ENCODE data around the gene ABCB11.

DNA sequence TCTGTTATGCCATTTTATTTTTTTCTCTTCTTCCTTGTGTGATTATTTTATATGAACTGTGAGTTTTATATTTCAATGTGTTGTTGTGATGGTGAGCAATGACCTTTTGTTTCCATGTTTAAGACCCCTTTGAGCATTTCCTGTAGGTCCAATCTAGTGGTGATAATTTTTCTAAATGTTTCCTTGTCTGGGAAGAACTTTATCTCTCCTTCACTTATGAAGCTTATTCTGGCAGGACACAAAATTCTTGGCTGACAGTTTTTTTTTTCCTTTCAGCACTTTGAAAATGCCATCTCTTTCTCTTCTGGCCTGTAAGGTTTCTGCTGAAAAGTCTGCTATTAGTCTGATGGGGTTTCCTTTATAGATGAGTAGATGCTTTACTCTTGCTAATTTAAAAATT, 76.9 kb downstream of the ABCB11 start:
- TF ChIP-seq, protein P1, sequence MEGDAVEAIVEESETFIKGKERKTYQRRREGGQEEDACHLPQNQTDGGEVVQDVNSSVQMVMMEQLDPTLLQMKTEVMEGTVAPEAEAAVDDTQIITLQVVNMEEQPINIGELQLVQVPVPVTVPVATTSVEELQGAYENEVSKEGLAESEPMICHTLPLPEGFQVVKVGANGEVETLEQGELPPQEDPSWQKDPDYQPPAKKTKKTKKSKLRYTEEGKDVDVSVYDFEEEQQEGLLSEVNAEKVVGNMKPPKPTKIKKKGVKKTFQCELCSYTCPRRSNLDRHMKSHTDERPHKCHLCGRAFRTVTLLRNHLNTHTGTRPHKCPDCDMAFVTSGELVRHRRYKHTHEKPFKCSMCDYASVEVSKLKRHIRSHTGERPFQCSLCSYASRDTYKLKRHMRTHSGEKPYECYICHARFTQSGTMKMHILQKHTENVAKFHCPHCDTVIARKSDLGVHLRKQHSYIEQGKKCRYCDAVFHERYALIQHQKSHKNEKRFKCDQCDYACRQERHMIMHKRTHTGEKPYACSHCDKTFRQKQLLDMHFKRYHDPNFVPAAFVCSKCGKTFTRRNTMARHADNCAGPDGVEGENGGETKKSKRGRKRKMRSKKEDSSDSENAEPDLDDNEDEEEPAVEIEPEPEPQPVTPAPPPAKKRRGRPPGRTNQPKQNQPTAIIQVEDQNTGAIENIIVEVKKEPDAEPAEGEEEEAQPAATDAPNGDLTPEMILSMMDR (IDR thresholded peaks at IDR 0.05 in 8 of 11, conservative IDR thresholded peaks at IDR 0.05 in 3 of 11), result no peak
- TF ChIP-seq POLR2A (IDR thresholded peaks at IDR 0.05) (no peak), POLR2AphosphoS5 (IDR thresholded peaks at IDR 0.05) (no peak)

Measured in spleen (tissue), 7 donors.